ENCODE data around the gene NPBWR2. TPM values are rescaled to one million over a fixed set of nuclear protein-coding genes. Genes with fewer than 3 reads are reported as not detected.
A peak's percentile ranks its signal among the peaks of the same experiment; 100 is the strongest.

Gene NPBWR2
- total RNA-seq, 1 experiment from 2014 or later, result not detected

DNA sequence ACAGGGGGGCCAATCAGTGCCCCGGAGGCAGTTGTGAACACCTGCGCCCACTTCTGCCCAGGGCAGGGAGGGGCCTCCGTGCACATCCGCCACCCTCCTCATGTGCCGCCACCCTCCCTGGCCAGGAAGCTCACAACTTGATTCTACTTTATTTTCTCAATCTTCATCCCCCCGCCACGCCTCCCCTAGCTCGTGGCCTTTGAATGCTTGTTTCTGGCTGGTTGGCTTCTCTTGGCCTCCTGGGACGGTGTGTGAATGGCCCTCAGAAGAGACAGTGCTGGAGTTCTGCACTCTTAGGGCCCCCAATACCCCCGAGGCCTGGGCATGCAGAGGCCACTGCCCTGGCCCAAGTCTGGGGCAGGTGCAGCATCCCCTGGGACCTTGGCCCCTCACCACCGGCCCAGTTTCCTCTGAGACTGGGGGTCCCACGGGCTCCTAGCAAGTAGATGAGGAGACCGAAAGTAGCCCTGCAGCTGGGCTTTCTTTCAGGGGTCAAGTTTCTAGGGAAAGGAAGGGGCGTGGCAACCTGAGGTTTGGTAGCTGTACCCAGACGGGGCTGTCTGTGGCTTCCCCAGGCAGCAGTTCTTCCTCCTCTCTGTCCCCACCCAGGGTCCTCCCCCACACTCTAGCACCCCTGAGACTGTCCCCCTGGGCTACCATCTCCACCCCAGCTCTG is 29.4 kb downstream of the NPBWR2 start:
- H3K27ac ChIP-seq, result no peak overlapping the region
- H3K4me1 ChIP-seq (replicated peaks), result peaks cover 39% of the 10 kb centered on the region
- peaks cover 2% of the 10 kb centered on the region; the same call in 1 of the 2 replicates for H3K27me3 ChIP-seq (replicated peaks)
- H3K36me3 ChIP-seq, result peaks cover 22% of the 10 kb centered on the region
- no peak overlapping the region for H3K4me3 ChIP-seq
- no peaks in the 10 kb centered on the region for H3K9me3 ChIP-seq (replicated peaks)
- DNase-seq (ENCODE audit: low read depth in 1 of 2, low spot score in 2 of 2), result no peak

DNA sequence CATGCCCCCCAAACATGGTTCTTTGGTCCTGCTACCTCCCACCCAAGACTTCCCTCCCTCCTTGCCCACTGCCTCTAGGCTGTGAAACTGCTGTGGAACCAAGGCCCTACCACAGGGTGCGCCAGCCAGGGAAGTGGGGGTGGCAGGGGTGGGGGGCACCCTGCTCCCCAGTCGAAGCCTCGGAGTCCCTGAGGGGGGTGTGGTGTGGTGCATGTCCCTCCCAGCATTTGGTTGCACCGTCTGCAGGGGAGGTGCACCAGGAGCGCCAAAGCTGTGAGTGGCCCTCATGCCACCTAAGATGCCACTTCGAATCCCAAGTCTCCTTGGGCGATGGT is 29.9 kb downstream of the NPBWR2 start:
- Histone ChIP-seq H3K27me3 (replicated peaks) (no peaks in the 10 kb centered on the region), H3K9me3 (replicated peaks) (no peaks in the 10 kb centered on the region), H3K36me3 (peaks cover 28% of the 10 kb centered on the region), H3K27ac (no peak overlapping the region), H3K4me1 (replicated peaks) (peaks cover 36% of the 10 kb centered on the region), H3K4me3 (no peak overlapping the region)
- DNase-seq (ENCODE audit: low read depth in 1 of 2, low spot score in 2 of 2), result no peak

DNA sequence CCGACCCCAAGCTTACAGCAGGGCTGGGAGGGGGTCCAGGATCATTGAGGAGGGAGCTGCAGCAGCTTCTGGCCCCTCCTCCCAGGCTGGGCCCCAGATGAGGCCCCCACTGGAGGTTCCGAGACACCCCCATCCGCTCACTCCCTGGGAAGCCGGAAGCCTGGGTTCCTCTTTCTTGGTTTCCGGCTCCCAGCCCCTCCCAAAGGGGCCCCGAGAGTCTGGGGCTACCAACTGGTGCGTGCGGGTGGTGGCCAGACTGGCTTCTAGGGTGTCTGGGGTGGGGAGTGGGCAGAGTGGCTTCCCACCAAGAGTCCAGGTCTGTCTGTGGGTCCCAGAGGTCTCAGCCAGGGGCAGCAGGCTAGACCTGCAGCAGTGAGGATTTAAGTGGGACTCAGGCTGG is 30.3 kb downstream of the NPBWR2 start:
- no peaks in the 10 kb centered on the region for H3K27me3 ChIP-seq (replicated peaks)
- no peak for DNase-seq (ENCODE audit: low read depth in 1 of 2, low spot score in 2 of 2)
- no peak overlapping the region for H3K4me3 ChIP-seq
- no peaks in the 10 kb centered on the region for H3K9me3 ChIP-seq (replicated peaks)
- peaks cover 32% of the 10 kb centered on the region for H3K36me3 ChIP-seq
- no peak overlapping the region for H3K27ac ChIP-seq
- peaks cover 36% of the 10 kb centered on the region for H3K4me1 ChIP-seq (replicated peaks)

DNA sequence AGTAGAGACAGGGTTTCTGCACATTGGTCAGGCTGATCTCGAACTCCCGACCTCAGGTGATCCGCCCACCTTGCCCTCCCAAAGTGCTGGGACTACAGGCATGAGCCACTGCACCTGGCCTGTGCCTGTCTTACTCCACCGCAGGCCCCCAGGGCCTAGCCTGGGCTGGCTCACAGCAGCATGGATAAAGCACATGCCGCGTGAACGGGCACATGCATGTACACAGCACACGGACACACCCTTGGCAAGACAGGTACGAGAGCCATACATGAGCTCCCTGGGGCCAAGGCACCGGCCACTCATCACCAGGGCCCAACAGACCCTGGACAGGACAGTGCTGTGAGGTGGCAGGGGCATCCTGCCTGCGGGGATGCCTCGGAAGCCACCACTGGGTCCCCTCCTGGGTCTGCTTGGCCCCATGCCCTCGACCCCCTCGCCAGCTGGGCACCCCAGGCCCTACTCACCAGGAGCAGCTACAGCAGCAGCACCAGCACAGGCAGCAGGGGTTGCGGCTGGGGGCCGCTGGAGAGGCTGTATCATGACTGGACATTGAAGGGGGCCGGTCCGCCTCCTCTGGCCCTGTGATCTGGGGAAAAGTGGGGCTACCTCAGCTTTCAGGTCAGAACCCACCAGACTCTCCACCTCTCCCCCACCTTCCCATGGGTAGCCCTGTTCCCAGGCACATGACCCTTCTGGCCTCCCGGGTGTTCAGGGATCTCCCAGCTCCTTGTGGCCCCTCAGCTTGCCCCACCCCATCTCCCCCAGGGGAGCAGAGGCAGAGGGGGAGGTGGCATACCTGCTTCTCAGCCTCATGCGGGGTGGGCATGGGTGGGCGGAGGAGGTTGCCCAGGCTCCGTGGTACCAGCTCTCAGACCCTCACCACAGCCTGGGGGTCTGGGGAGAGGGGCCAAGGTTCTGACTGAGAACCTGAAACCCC is 31.0 kb downstream of the NPBWR2 start:
- DNase-seq (ENCODE audit: low read depth in 1 of 2, low spot score in 2 of 2), result no peak
- Histone ChIP-seq H3K4me1 (replicated peaks) (peaks cover 36% of the 10 kb centered on the region), H3K9me3 (replicated peaks) (no peaks in the 10 kb centered on the region), H3K4me3 (no peak overlapping the region), H3K36me3 (peaks cover 39% of the 10 kb centered on the region), H3K27ac (no peak overlapping the region), H3K27me3 (replicated peaks) (no peaks in the 10 kb centered on the region)

- peaks cover 39% of the 10 kb centered on the region for H3K4me1 ChIP-seq (replicated peaks)
Observed at GRCh38 chr20:64075556-64075955, 31.8 kb downstream of the NPBWR2 start.

DNA sequence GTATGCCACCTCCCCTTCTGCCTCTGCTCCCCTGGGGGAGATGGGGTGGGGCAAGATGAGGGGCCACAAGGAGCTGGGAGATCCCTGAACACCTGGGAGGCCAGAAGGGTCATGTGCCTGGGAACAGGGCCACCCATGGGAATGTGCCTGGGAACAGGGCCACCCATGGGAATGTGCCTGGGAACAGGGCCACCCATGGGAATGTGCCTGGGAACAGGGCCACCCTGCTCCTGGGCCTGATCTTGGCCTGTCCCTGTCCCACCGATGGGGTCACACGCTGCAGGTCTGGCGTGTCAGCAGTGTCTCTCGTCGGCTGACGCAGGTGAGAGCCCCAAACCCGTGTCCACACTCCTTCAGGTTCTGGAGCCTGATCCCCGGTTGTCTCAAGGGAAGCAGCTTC is 32.4 kb downstream of the NPBWR2 start:
- DNase-seq (ENCODE audit: low read depth in 1 of 2, low spot score in 2 of 2), result no peak
- peaks cover 53% of the 10 kb centered on the region for H3K36me3 ChIP-seq
- H3K4me1 ChIP-seq (replicated peaks), result peaks cover 41% of the 10 kb centered on the region
- no peak overlapping the region for H3K27ac ChIP-seq
- no peak overlapping the region for H3K4me3 ChIP-seq
- no peaks in the 10 kb centered on the region for H3K27me3 ChIP-seq (replicated peaks)
- no peaks in the 10 kb centered on the region for H3K9me3 ChIP-seq (replicated peaks)

More at GRCh38 chr20:64075556-64075955, 31.8 kb downstream of the NPBWR2 start:
- H3K4me3 ChIP-seq, result no peak overlapping the region
- H3K27ac ChIP-seq, result no peak overlapping the region
- no peaks in the 10 kb centered on the region for H3K9me3 ChIP-seq (replicated peaks)
- H3K36me3 ChIP-seq, result peaks cover 47% of the 10 kb centered on the region
- no peak for DNase-seq (ENCODE audit: low read depth in 1 of 2, low spot score in 2 of 2)
- H3K27me3 ChIP-seq (replicated peaks), result no peaks in the 10 kb centered on the region

DNA sequence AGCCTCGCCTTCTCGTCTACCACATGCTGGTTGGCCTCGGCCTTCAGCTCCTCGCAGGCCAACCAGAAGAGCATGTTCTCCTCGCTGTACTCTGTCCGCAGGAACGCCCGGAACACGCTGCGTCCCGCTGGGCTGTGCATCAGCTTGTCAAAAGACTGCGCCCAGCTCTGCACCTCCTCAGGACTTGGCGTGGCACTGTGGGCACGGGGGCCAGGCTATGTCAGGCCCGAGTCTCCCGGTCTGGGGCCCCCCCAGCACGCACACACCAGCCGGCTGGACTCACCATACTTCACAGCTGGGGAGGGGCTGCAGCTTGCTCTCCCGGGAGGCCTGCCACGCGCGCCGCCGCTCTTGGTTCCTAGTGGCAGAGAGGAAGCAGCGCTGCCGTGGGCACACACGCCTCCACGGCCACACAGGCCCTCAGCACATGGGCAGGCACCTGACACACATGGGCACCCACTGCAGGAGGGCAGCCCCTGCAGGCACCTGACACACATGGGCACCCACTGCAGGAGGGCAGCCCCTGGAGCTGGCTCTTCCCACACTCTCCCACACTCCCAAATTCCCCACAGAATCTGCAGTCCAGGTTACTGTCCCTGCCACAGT is 33.1 kb downstream of the NPBWR2 start:
- 0 out of 2 replicates have a peak overlapping the region, but pooled peaks have one; percentile 2 for H3K27ac ChIP-seq
- peaks cover 43% of the 10 kb centered on the region for H3K4me1 ChIP-seq (replicated peaks)
- H3K27me3 ChIP-seq (replicated peaks), result no peaks in the 10 kb centered on the region
- H3K4me3 ChIP-seq, result no peak overlapping the region
- H3K36me3 ChIP-seq, result peaks cover 59% of the 10 kb centered on the region
- H3K9me3 ChIP-seq (replicated peaks), result no peaks in the 10 kb centered on the region
- DNase-seq (ENCODE audit: low read depth in 1 of 2, low spot score in 2 of 2), result no peak

DNA sequence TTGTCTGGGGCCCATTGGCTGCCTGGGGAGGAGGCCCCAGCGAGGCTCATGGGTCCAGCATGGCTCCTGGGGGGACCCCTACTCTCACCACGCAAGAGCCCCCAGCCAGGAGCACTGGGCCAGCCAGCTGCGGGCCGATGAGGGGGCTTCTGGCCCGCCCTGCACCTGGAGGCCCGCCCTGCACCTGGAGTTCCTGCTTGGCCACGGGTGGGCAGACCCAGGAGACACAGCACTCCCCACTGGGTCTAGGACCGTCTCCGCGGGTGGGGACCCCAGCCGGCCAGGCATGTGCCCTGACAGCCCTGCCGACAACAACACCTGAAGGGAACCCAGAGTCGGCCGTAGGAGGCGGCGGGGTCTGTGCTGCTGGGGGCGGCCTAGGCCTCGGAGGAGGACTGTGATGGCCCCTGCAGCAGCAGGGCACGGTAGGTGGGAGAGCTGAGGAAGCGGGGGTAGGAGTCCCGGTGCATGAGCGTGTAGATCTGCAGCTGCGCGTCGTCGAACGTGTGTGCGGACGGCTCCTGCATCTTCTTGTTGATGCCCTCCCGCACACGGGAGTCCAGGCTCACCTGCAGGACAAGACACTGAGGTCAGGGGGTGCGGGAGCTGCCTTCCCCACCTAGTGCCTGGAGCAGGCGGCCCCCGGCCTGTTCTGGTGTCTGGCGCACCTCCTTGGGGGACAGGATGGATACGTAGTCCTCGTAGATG is 33.7 kb downstream of the NPBWR2 start:
- Histone ChIP-seq H3K27ac (no peak overlapping the region), H3K4me3 (no peak overlapping the region), H3K36me3 (peaks cover 65% of the 10 kb centered on the region), H3K9me3 (replicated peaks) (no peaks in the 10 kb centered on the region), H3K27me3 (replicated peaks) (no peaks in the 10 kb centered on the region), H3K4me1 (replicated peaks) (peaks cover 43% of the 10 kb centered on the region)
- DNase-seq (ENCODE audit: low read depth in 1 of 2, low spot score in 2 of 2), result no peak

DNA sequence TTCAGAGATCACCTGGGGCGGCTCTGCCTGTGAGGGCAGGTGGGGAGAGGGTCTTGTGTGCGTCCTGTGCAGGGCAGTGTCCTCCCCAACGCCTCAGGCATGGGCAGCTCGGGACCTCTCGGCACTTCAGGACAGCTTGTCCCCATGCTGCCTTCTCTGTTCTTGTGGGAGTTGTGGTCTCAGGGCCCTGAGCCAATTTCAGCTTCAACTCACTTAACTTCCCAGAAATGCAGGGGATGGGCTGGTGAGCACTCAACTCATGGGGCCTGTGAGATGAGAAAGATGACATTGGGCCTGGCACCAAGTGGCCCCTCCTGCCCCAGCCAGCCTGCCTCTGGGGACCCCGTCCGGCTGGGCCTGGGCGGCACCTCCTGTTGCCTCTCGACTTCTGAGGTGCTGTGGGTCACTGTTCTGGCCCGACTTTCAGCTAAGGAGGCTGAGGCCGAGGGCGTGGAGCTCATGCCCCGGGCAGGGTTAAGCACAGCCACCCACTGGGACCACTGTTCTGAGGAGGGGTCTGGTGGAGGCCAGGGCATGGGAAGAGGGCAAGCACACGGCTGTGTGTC is 34.8 kb downstream of the NPBWR2 start:
- no peak overlapping the region for H3K4me3 ChIP-seq
- no peak for DNase-seq (ENCODE audit: low read depth in 1 of 2, low spot score in 2 of 2)
- H3K27me3 ChIP-seq (replicated peaks), result no peaks in the 10 kb centered on the region
- no peak overlapping the region for H3K27ac ChIP-seq
- H3K4me1 ChIP-seq (replicated peaks), result peaks cover 41% of the 10 kb centered on the region
- peaks cover 73% of the 10 kb centered on the region for H3K36me3 ChIP-seq
- no peaks in the 10 kb centered on the region for H3K9me3 ChIP-seq (replicated peaks)

GRCh38 chr20:64071341-64072332 is 35.7 kb downstream of the NPBWR2 start:
- no peaks in the 10 kb centered on the region for H3K9me3 ChIP-seq (replicated peaks)
- H3K4me1 ChIP-seq (replicated peaks), result peaks cover 51% of the 10 kb centered on the region

GRCh38 chr20:64070244-64070993 is 36.9 kb downstream of the NPBWR2 start:
- Histone ChIP-seq H3K9me3 (replicated peaks) (no peaks in the 10 kb centered on the region), H3K27me3 (replicated peaks) (no peaks in the 10 kb centered on the region), H3K4me1 (replicated peaks) (peaks cover 63% of the 10 kb centered on the region), H3K27ac (peak overlapping the region; percentile 33; the same call in 1 of the 2 replicates), H3K4me3 (no peak overlapping the region), H3K36me3 (peaks cover 79% of the 10 kb centered on the region)
- no peak for DNase-seq (ENCODE audit: low read depth in 1 of 2, low spot score in 2 of 2)

More at GRCh38 chr20:64071341-64072332, 35.7 kb downstream of the NPBWR2 start:
- no peak for DNase-seq (ENCODE audit: low read depth in 1 of 2, low spot score in 2 of 2)
- Histone ChIP-seq H3K27ac (no peak overlapping the region), H3K36me3 (peaks cover 78% of the 10 kb centered on the region), H3K27me3 (replicated peaks) (no peaks in the 10 kb centered on the region), H3K4me3 (no peak overlapping the region)

All from SJSA1 (cell line).